SK-N-SH (cell line): ENCODE measurements around the gene PDE6G. TPM values are rescaled to one million over a fixed set of nuclear protein-coding genes. Genes with fewer than 3 reads are reported as not detected.

ENCODE experiments used
- CTCF ChIA-PET: fragments of 300-600, 350-600 bp; formaldehyde crosslinking; extraction: SDS; loops from one replicate; lab custom pipeline; 2021; lab: Yijun Ruan, JAX
- POLR2A ChIA-PET: fragments of 350-600 bp; sonication (Branson Sonifier 250); formaldehyde crosslinking; extraction: SDS; loops from one replicate; lab custom pipeline; 2020; ENCODE audit warnings: antibody characterized with exemption, inconsistent platforms; lab: Yijun Ruan, JAX
- DNase-seq: peaks from one replicate; pipeline ENCODE4 v3.0.0; 2012
- H2AFZ ChIP-seq: fragments of 200-600 bp; sonication (generic); 2 replicates; pipeline ENCODE4 v1.8.1; 2016; ENCODE audit warnings: antibody characterized with exemption, mild to moderate bottlenecking, low read depth
- H3F3A ChIP-seq: fragments of 200-600 bp; sonication (generic); replicated peaks from 2 replicates; pipeline ENCODE3; 2016; ENCODE audit warnings: antibody characterized with exemption, mild to moderate bottlenecking; ENCODE audit not compliant: insufficient read depth
- H3K27ac ChIP-seq, 2 experiments: fragments of 200-500 bp in 1 of 2; fragments of 200-600 bp in 1 of 2; sonication (Bioruptor generic) in 1 of 2; sonication (generic), shearing (Covaris generic) in 1 of 2; 2 replicates each; pipeline versions ENCODE4 v1.5.1 to v1.6.1; 2014 to 2016; ENCODE audit warnings: low read depth in 2 of 2, inconsistent platforms in 1 of 2, low read length in 1 of 2, mild to moderate bottlenecking in 1 of 2, mixed read lengths in 1 of 2
- H3K27me3 ChIP-seq: fragments of 200-600 bp; sonication (generic), shearing (Covaris generic); 2 replicates; pipeline ENCODE4 v1.6.1; 2016; ENCODE audit warnings: mixed run types; ENCODE audit not compliant: insufficient read depth
- H3K36me3 ChIP-seq, 2 experiments: fragments of 200-500 bp in 1 of 2; fragments of 200-600 bp in 1 of 2; sonication (Bioruptor generic) in 1 of 2; sonication (generic) in 1 of 2; replicated peaks in 1 of 2; 2 replicates each; pipeline versions ENCODE3 to v1.5.1; 2014 to 2016; ENCODE audit warnings: low read length in 1 of 2, mild to moderate bottlenecking in 1 of 2; ENCODE audit not compliant: insufficient read depth in 2 of 2, control insufficient read depth in 1 of 2
- H3K4me1 ChIP-seq, 2 experiments: fragments of 200-500 bp in 1 of 2; fragments of 200-600 bp in 1 of 2; sonication (Bioruptor generic) in 1 of 2; sonication (generic), shearing (Covaris generic) in 1 of 2; 2 replicates each; pipeline versions ENCODE4 v1.5.1 to v1.6.1; 2014 to 2016; ENCODE audit warnings: low read depth in 1 of 2, low read length in 1 of 2, mixed run types in 1 of 2; ENCODE audit not compliant: insufficient read depth in 2 of 2, control insufficient read depth in 1 of 2
- H3K4me2 ChIP-seq: fragments of 200-600 bp; sonication (generic), shearing (Covaris generic); 2 replicates; pipeline ENCODE4 v1.6.1; 2017; ENCODE audit warnings: mixed run types
- H3K4me3 ChIP-seq, 2 experiments: fragments of 200-500 bp in 1 of 2; fragments of 200-600 bp in 1 of 2; sonication (Bioruptor generic) in 1 of 2; sonication (generic), shearing (Covaris generic) in 1 of 2; 2 replicates each; pipeline versions ENCODE4 v1.5.1 to v1.8.1; 2014 to 2016; ENCODE audit warnings: low read depth in 2 of 2, inconsistent platforms in 1 of 2, low read length in 1 of 2, mild to moderate bottlenecking in 1 of 2, mixed read lengths in 1 of 2, moderate library complexity in 1 of 2
- H3K79me2 ChIP-seq: fragments of 200-600 bp; sonication (generic); 2 replicates; pipeline ENCODE4 v1.8.1; 2017; ENCODE audit warnings: mild to moderate bottlenecking; ENCODE audit not compliant: insufficient read depth
- H3K9ac ChIP-seq: fragments of 200-600 bp; sonication (generic); 2 replicates; pipeline ENCODE4 v1.6.1; 2017; ENCODE audit warnings: mixed run types
- H3K9me2 ChIP-seq: fragments of 200-600 bp; sonication (generic); 2 replicates; pipeline ENCODE4 v1.6.1; 2017; ENCODE audit warnings: mixed run types
- H3K9me3 ChIP-seq: fragments of 200-600 bp; sonication (generic); 2 replicates; pipeline ENCODE4 v1.6.1; 2017; ENCODE audit warnings: mixed run types, mild to moderate bottlenecking, moderate library complexity
- H4K20me1 ChIP-seq: fragments of 200-600 bp; sonication (generic); 2 replicates; pipeline ENCODE4 v1.6.1; 2017; ENCODE audit warnings: mild to moderate bottlenecking, mixed run types; ENCODE audit not compliant: insufficient read depth
- GATA2 ChIP-seq: sonication (generic); formaldehyde crosslinking; IDR thresholded peaks from 2 replicates; pipeline ENCODE4 v1.5.0; 2020; ENCODE audit warnings: mild to moderate bottlenecking, missing genetic modification reagents
- JUND ChIP-seq: IDR thresholded peaks from 2 replicates; pipeline ENCODE4 v1.4.0; 2012
- MEF2A ChIP-seq: IDR thresholded peaks from 2 replicates; pipeline ENCODE4 v1.4.0; 2012; ENCODE audit warnings: low read depth, borderline replicate concordance
- MXI1 ChIP-seq: IDR thresholded peaks from 2 replicates; pipeline ENCODE4 v1.6.1; 2012; ENCODE audit warnings: mild to moderate bottlenecking, low read depth, low read length, improper control_type of control experiment
- RXRA ChIP-seq: IDR thresholded peaks from 2 replicates; pipeline ENCODE4 v1.4.0; 2012; ENCODE audit warnings: low read depth, mild to moderate bottlenecking, borderline replicate concordance
- SIN3A ChIP-seq: IDR thresholded peaks from 2 replicates; pipeline ENCODE4 v1.6.1; 2012; ENCODE audit warnings: low read depth, mild to moderate bottlenecking, low read length, moderate library complexity, borderline replicate concordance
- YY1 ChIP-seq: IDR thresholded peaks from 2 replicates; pipeline ENCODE4 v1.4.0; 2012; ENCODE audit warnings: low read depth, mild to moderate bottlenecking
- WGBS: methylation state at CpG from one replicate; pipeline ENCODE4 v1.1.6; 2017; ENCODE audit warnings: low lambda C conversion rate; 5-methylcytosine and 5-hydroxymethylcytosine counted together
- polyA plus RNA-seq, 3 experiments: library from polyadenylated mRNA; depleted of rRNA; stranded (reverse); fragments of >200 nt; gene quantifications; 2 replicates each; pipeline ENCODE4 v1.2.3, GENCODE V29; 2012
- TF ChIP-seq, protein P1 (sequence below): IDR thresholded peaks from 2 replicates; pipeline ENCODE4 v1.4.0; 2012; ENCODE audit warnings: low read depth

The PDE6G gene
- polyA plus RNA-seq, 1 of the 3 experiments (the other 2 are of a cell fraction) = 5.0 TPM

DNA sequence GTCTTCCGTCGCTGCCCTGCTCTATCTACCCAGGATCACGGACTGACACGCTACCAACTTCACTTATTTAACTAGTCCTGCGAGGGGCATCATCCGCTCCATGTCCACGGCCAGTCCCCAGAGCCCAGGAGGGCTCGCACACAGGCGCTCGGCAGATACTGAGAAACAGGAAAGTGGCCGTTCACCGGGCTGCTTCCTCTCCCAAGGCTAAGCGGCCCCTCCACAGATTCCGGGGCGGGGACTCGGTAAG, 9.7 kb upstream of the PDE6G start:
- no peaks in the 10 kb centered on the region for H4K20me1 ChIP-seq
- ChIA-PET POLR2A (interaction anchor here (1.0 to 2.3 kb wide), 6 partner anchors 10 to 45 kb away, joined by 3 to 7 read pairs (median 5); partner anchors contain the start of genes ARL16, HGS, MRPL12 and NPLOC4), CTCF (interaction anchor here (0.6 to 2.9 kb wide), 7 partner anchors 9 to 540 kb away, joined by 3 to 12 read pairs (median 3); partner anchors contain the start of genes ARL16, HGS and MRPL12)
- H3K9ac ChIP-seq = peak overlapping the region; percentile 96
- H3K4me3 ChIP-seq = peak overlapping the region; percentile 74 to 96
- H3K36me3 ChIP-seq = peaks cover 23 to 34% of the 10 kb centered on the region in 2 experiments
- no peaks in the 10 kb centered on the region for H3K9me3 ChIP-seq
- peaks cover 18 to 22% of the 10 kb centered on the region in 2 experiments; a peak in 3 of 4 replicates for H3K4me1 ChIP-seq
- no peaks in the 10 kb centered on the region for H3K9me2 ChIP-seq
- peak overlapping the region; percentile 71 to 80 for H3K27ac ChIP-seq
- H3K79me2 ChIP-seq = peaks cover 67% of the 10 kb centered on the region
- peaks cover 7% of the 10 kb centered on the region for H3F3A ChIP-seq
- peak overlapping the region; percentile 92 for H3K4me2 ChIP-seq
- H3K27me3 ChIP-seq = no peaks in the 10 kb centered on the region
- DNase-seq = no peak
- 0% methylated on average over 16 of the region's 16 CpGs for WGBS
- TF ChIP-seq MXI1 = peak; percentile 7; the same call in 1 of the 2 replicates
- no peak for TF ChIP-seq JUND
- peak overlapping the region; percentile 63 for H2AFZ ChIP-seq

DNA sequence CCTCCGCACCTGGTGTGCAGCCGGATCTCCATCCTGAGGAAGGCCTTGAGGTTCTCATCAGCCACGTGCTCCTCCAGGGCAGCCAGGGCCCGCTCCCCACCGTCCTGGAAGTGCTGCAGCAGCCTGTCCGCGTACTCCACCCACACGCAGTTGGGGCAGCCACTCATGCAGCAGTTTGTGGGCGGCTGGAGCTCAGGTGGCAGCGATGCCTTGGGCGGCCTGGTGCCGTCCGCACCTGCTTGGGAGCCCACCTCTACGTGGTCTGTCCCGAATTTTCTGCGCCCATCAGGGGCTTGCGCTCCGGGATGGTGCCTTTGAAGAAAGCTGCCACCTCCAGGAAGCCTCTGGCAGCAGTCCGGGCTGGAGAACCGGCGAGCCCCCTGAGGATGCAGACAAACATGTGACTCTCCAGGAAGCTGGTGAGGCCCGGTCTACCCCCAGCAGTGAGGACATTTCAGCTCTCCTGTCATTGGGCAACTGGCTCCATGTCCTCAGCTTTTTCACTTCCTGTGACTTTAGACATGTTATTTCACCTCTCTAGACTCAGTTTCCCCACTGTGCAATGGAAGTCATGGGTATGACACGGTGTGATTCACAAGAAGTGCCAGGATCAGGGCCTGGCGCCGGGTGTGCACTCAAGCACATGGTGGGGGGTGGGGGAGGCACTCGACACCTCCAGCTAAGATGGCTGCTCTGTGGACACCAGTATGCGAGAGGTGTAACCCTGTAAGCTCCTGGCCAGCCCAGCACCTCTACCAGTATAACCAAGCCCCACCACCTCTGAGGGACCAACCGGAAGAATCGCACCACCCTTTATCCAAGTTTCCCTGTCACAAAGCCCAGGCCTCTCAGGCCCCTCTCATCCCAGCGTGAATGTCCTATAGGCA, 9.1 kb upstream of the PDE6G start:
- POLR2A ChIA-PET = interaction anchor here (0.6 to 2.3 kb wide), 8 partner anchors 10 to 46 kb away, joined by 3 to 7 read pairs (median 4); partner anchors contain the start of genes NPLOC4 and TSPAN10

DNA sequence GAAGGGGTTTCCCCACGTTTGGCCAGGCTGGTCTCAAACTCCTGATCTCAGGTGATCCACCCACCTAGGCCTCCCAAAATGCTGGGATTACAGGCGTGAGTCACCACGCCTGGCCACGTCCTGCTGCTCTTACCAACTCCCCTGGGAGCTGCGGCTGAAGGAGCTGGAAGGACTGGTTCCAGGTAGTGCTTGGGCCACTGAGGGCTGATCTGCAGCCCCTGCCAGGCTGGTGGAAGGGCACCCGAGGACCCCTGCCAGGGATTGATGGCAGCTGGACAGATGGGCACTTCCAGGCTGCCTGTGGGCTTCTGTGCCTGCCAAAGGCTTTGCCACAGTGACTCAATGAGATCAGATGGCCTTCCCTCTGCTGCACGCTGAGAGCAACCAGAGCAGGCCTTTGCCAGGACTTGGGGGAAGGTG, 7.7 kb upstream of the PDE6G start:
- H3K9ac ChIP-seq = no peak overlapping the region
- ChIA-PET POLR2A (interaction anchor here (0.7 kb wide), 1 partner anchor 39 kb away, joined by 3 read pairs; the partner anchor contains the start of gene MRPL12), CTCF (interaction anchor here (1.4 to 2.9 kb wide), 3 partner anchors 11 to 16 kb away, joined by 3 to 12 read pairs (median 7); no protein-coding TSS in a partner anchor)

More for the DNA sequence above, 9.1 kb upstream of the PDE6G start:
- H3K27ac ChIP-seq = peak overlapping the region; percentile 71 to 80
- peak overlapping the region; percentile 74 to 96 for H3K4me3 ChIP-seq
- no peaks in the 10 kb centered on the region for H3K27me3 ChIP-seq
- peaks cover 18 to 30% of the 10 kb centered on the region in 2 experiments for H3K36me3 ChIP-seq
- H3K9me2 ChIP-seq = no peaks in the 10 kb centered on the region
- H3K9me3 ChIP-seq = no peaks in the 10 kb centered on the region
- DNase-seq = peak; percentile 79
- peak overlapping the region; percentile 63 for H2AFZ ChIP-seq
- no peaks in the 10 kb centered on the region for H4K20me1 ChIP-seq
- 67% methylated on average over 30 of the region's 30 CpGs for WGBS
- H3K4me2 ChIP-seq = peak overlapping the region; percentile 92
- H3K4me1 ChIP-seq = peaks cover 18 to 22% of the 10 kb centered on the region in 2 experiments; a peak in 3 of 4 replicates
- CTCF ChIA-PET = interaction anchor here (0.7 to 2.9 kb wide), 6 partner anchors 10 to 63 kb away, joined by 3 to 12 read pairs (median 4); partner anchors contain the start of genes ARL16 and HGS
- H3K9ac ChIP-seq = peak overlapping the region; percentile 96
- TF ChIP-seq YY1 (peak; percentile 75), MXI1 (peak; percentile 86), GATA2 (no peak), SIN3A (0 out of 2 replicates have a peak, but pooled peaks have one; percentile 24), MEF2A (no peak)
- TF ChIP-seq, protein P1, sequence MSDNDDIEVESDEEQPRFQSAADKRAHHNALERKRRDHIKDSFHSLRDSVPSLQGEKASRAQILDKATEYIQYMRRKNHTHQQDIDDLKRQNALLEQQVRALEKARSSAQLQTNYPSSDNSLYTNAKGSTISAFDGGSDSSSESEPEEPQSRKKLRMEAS = peak; percentile 99
- H3K79me2 ChIP-seq = peaks cover 61% of the 10 kb centered on the region
- peaks cover 7% of the 10 kb centered on the region for H3F3A ChIP-seq

More for the DNA sequence above, 7.7 kb upstream of the PDE6G start:
- peaks cover 7% of the 10 kb centered on the region for H3F3A ChIP-seq
- no peaks in the 10 kb centered on the region for H4K20me1 ChIP-seq
- no peak overlapping the region for H3K27ac ChIP-seq
- no peaks in the 10 kb centered on the region for H3K27me3 ChIP-seq
- H3K36me3 ChIP-seq = peaks cover 10 to 17% of the 10 kb centered on the region in 2 experiments
- no peaks in the 10 kb centered on the region for H3K9me2 ChIP-seq
- 81% methylated on average over 7 of the region's 7 CpGs for WGBS
- H3K4me1 ChIP-seq = peaks cover 18 to 22% of the 10 kb centered on the region in 2 experiments; a peak in 3 of 4 replicates
- H2AFZ ChIP-seq = no peak overlapping the region
- H3K4me3 ChIP-seq = no peak overlapping the region
- H3K4me2 ChIP-seq = no peak overlapping the region
- H3K79me2 ChIP-seq = peaks cover 47% of the 10 kb centered on the region
- TF ChIP-seq RXRA = no peak
- no peaks in the 10 kb centered on the region for H3K9me3 ChIP-seq
- no peak for DNase-seq
